ENCODE data around the gene CAV2. TPM values are rescaled to one million over a fixed set of nuclear protein-coding genes. Genes with fewer than 3 reads are reported as not detected.

The CAV2 gene
- total RNA-seq, 4 donors from 2014 or later: 142 to 188 (median 170) TPM

DNA sequence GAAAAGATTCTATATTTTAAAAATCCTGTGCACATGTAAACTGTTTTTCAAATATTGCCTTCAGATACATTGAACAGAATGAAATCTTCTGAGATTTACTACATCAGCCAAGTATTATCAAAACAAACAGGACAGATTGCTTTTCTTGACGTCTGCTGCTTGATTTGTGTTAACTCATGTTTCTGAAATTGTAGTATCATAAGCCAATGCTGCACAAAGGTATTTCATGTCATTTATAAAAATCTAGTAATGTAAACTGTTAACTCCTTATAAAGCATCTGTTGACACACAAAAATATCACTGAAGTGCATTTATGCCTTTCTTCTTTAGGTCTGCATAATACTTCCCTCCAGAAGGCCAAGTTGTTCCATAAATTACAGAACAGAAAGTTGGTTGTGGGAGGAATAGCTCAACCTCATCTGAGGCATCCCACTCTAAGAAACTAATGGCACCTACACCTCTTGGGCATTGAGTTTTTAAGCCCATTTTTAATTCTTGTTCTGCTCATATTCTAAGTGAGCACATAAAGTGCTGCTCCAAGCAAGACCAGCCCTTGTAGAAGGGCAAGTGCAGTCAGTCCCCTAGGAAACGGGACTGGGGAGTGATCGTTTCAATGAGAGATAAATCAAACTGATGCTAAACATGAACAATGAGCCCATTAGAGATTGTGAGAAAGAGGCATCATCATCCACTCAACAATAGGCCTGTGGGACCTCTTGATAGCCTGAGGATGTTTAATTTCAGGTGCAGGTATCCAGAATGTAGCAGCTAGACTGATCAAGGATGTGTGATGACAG, 53.8 kb downstream of the CAV2 start:
- H3K27me3 ChIP-seq: no peaks in the 10 kb centered on the region
- H3K9me3 ChIP-seq: no peaks in the 10 kb centered on the region
- H3K27ac ChIP-seq: peak overlapping the region; percentile 31 to 77 (median 70)
- WGBS, 2 donors (ENCODE audit: low coverage in 1 of 2): 21 to 30% methylated on average over 3 of the region's 3 CpGs
- ATAC-seq: no peak
- peaks cover 19 to 94% (median 32%) of the 10 kb centered on the region in 3 donors for H3K4me1 ChIP-seq
- peaks cover 0 to 25% of the 10 kb centered on the region in 2 donors for H3K36me3 ChIP-seq
- H3K4me3 ChIP-seq: no peak overlapping the region
- TF ChIP-seq EP300 (IDR thresholded peaks at IDR 0.05) (no peak), POLR2AphosphoS5 (IDR thresholded peaks at IDR 0.05) (peak; percentile 67)

DNA sequence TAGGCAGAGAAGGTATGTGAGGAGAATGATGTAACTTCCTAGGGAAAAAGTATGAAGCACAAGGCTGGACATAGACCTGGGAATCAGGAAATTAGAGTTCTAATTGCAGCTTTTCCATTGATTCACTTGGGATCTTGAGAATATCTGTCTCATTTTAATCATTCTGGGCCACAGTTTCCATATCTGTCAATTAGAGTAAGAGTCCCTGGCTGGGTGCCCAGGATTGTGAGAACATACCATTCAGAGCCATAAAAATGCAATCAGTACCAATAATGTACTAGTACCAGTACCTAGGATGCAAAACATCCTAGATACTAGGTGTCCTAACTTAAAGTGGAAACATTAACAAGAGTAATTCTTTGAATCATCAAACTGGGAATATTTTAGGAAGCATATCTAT, 54.9 kb downstream of the CAV2 start:
- Histone ChIP-seq H3K36me3 (peaks cover 0 to 27% of the 10 kb centered on the region in 2 donors), H3K4me3 (no peak overlapping the region), H3K9me3 (no peaks in the 10 kb centered on the region), H3K4me1 (peaks cover 19 to 95% (median 32%) of the 10 kb centered on the region in 3 donors), H3K27me3 (no peaks in the 10 kb centered on the region), H3K27ac (peak overlapping the region; percentile 31 to 77 (median 70))
- peak; percentile 34 for ATAC-seq
- TF ChIP-seq POLR2AphosphoS5 (IDR thresholded peaks at IDR 0.05) (no peak), EP300 (IDR thresholded peaks at IDR 0.05) (no peak), POLR2A (IDR thresholded peaks at IDR 0.05) (no peak)
- TF ChIP-seq, protein P1, sequence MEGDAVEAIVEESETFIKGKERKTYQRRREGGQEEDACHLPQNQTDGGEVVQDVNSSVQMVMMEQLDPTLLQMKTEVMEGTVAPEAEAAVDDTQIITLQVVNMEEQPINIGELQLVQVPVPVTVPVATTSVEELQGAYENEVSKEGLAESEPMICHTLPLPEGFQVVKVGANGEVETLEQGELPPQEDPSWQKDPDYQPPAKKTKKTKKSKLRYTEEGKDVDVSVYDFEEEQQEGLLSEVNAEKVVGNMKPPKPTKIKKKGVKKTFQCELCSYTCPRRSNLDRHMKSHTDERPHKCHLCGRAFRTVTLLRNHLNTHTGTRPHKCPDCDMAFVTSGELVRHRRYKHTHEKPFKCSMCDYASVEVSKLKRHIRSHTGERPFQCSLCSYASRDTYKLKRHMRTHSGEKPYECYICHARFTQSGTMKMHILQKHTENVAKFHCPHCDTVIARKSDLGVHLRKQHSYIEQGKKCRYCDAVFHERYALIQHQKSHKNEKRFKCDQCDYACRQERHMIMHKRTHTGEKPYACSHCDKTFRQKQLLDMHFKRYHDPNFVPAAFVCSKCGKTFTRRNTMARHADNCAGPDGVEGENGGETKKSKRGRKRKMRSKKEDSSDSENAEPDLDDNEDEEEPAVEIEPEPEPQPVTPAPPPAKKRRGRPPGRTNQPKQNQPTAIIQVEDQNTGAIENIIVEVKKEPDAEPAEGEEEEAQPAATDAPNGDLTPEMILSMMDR (IDR thresholded peaks at IDR 0.05): no peak

DNA sequence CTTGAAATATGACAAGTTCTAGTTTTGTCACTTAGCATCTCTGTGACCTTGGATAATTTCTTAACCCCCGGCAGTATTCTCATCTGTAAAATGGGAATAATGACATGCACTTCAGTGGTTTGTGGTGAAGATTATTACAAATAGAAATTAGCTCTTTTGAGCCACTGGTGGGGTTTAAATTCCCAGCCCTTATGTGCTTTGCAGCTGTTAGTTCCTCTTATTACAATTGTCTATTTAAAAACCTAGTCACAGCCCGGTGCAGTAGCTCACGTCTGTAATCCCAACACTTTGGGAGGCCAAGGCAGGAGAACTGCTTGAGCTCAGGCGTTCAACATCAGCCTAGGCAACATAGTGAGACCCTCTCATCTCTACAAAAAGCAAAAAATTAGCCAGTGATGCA, 55.4 kb downstream of the CAV2 start:
- no peaks in the 10 kb centered on the region for H3K27me3 ChIP-seq
- H3K4me1 ChIP-seq: peaks cover 20 to 96% (median 32%) of the 10 kb centered on the region in 3 donors
- ATAC-seq: no peak
- 41 to 60% methylated on average over 3 to 4 of the region's 4 CpGs for WGBS, 2 donors (ENCODE audit: low coverage in 1 of 2)
- H3K9me3 ChIP-seq: no peaks in the 10 kb centered on the region
- H3K27ac ChIP-seq: peak overlapping the region; percentile 69 to 77 (median 70)
- TF ChIP-seq, protein P1 (IDR thresholded peaks at IDR 0.05): no peak
- TF ChIP-seq EP300 (IDR thresholded peaks at IDR 0.05): no peak
- TF ChIP-seq POLR2AphosphoS5 (IDR thresholded peaks at IDR 0.05): no peak
- TF ChIP-seq POLR2A (IDR thresholded peaks at IDR 0.05): no peak
- peaks cover 0 to 32% of the 10 kb centered on the region in 2 donors for H3K36me3 ChIP-seq
- H3K4me3 ChIP-seq: no peak overlapping the region

DNA sequence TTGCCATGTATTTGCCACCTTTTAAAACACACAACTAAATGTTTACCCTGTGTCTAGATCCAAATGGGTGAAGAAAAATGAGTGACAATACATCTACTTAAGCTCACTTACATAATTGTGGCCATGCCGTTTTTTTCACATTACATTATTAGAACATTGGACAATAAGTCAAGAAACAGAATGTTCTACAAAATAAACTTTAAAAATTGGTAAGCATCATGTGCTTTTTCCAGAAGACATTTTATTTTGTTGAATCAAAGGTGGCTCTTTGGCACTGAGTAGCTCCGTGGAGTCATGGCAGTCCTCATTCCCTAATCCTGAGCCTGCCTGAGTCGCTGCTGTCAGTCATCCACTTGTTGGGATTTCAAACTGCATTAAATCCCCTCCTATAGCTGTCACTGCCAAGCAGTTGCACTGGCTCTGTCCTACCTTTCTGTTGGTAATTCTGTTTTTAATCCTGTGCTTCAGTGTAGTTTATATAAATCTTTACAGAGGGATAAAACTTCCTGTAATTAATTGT, 57.6 kb downstream of the CAV2 start:
- Histone ChIP-seq H3K27ac (peak overlapping the region in 3 of 4 donors; percentile 70 to 77 (median 71)), H3K27me3 (no peaks in the 10 kb centered on the region), H3K4me1 (peaks cover 24 to 88% (median 39%) of the 10 kb centered on the region in 3 donors), H3K36me3 (peaks cover 0 to 27% of the 10 kb centered on the region in 2 donors), H3K9me3 (no peaks in the 10 kb centered on the region), H3K4me3 (no peak overlapping the region)
- ATAC-seq: peak; percentile 28
- 46 to 67% methylated on average over 3 of the region's 3 CpGs for WGBS, 2 donors (ENCODE audit: low coverage in 1 of 2)
- no peak for TF ChIP-seq POLR2A (IDR thresholded peaks at IDR 0.05)
- peak; percentile 62 for TF ChIP-seq POLR2AphosphoS5 (IDR thresholded peaks at IDR 0.05)
- TF ChIP-seq EP300 (IDR thresholded peaks at IDR 0.05): no peak
- TF ChIP-seq, protein P1 (IDR thresholded peaks at IDR 0.05): no peak

DNA sequence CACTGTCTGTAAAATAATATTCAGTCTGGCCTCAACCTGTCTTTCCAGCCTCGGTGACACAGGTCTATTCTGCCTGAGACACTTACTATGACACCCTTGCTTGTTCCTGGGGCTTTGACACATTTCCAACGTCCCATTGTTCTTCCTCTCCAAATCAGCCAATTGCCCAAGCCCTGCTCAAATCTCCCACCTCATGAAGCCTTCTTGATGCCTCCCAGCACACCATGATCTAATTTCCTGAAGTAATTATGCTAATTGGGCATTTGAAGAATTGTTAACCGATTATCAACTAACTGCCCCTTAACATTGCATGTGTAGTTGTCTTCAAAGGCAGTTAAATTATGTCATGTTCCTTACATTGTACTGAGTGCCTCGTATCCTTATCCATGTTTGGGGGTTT, 58.4 kb downstream of the CAV2 start:
- H3K27ac ChIP-seq: peak overlapping the region in 3 of 4 donors; percentile 70 to 77 (median 71)
- no peaks in the 10 kb centered on the region for H3K27me3 ChIP-seq
- no peak for ATAC-seq
- no peaks in the 10 kb centered on the region for H3K9me3 ChIP-seq
- TF ChIP-seq, protein P1 (IDR thresholded peaks at IDR 0.05): no peak
- TF ChIP-seq POLR2A (IDR thresholded peaks at IDR 0.05): no peak
- no peak for TF ChIP-seq EP300 (IDR thresholded peaks at IDR 0.05)
- TF ChIP-seq POLR2AphosphoS5 (IDR thresholded peaks at IDR 0.05): no peak
- H3K4me3 ChIP-seq: no peak overlapping the region
- WGBS, 2 donors (ENCODE audit: low coverage in 1 of 2): 67 to 87% methylated on average over 3 to 4 of the region's 4 CpGs
- peaks cover 20 to 80% (median 34%) of the 10 kb centered on the region in 3 donors for H3K4me1 ChIP-seq
- peaks cover 0 to 25% of the 10 kb centered on the region in 2 donors for H3K36me3 ChIP-seq

Other genes starting within 250 kb of the CAV2 start
- 100 to 1,000 TPM; 546 to 772 (median 602) TPM for gene CAV1, start 25.3 kb downstream of the CAV2 start, total RNA-seq
- gene MET, start 172.5 kb downstream of the CAV2 start, total RNA-seq: 10 to 100 TPM in 3 of 4 donors, 1 to 10 TPM in 1; 5.8 to 27.2 (median 21.3) TPM

Measured in gastroesophageal sphincter (tissue), 4 donors.